NCI-H2081 (cell line): Measurements from ENCODE around the gene NDUFA13.

ENCODE experiments used
- DNase-seq, 2 experiments: peaks; one replicate each; lab custom pipeline; 2025; lab: John Stamatoyannopoulos, UW

The NDUFA13 gene

DNA sequence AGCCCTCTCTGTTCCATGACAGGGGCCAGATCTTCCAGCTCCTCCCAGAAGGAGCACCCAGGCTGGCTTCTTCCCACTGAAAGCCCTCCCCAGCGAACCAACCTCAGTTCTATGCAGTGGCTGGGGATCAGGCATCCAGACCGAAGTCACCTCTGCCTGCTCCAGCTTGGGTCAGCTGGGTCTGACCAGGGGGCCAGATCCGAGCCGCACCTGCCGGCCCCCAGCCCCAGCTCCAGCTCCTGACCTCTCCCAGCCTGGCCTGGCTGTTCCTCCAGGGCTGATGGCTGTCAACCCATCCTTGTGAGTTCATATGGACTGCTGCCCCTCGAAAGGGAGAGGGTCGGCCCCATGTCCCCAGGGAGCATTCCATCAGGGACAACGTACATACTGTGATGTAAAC lies 8.7 kb upstream of the NDUFA13 start:
- DNase-seq = no peak

DNA sequence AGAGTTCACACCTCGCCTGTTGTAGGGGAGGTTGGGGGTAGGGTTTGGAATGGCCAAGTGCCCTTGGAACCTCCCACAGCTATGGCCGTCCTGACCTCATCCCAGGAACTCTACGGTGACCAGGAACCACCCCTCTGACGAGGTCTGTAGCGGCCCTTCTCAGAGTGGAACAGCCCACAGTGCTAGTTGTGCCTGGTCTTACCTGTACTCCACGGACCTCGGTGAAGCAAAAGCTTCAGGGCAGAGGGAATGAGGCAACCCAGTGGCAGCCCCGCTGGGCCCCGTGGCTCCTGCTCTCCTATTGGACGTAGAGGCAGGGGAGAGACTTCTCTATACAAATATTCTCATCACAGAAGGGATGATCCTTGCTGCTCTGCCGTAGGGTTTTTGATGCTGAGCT lies 7.8 kb upstream of the NDUFA13 start:
- no peak for DNase-seq

- DNase-seq = no peak
Measured at GRCh38 chr19:19510432-19510831, 5.6 kb upstream of the NDUFA13 start.

DNA sequence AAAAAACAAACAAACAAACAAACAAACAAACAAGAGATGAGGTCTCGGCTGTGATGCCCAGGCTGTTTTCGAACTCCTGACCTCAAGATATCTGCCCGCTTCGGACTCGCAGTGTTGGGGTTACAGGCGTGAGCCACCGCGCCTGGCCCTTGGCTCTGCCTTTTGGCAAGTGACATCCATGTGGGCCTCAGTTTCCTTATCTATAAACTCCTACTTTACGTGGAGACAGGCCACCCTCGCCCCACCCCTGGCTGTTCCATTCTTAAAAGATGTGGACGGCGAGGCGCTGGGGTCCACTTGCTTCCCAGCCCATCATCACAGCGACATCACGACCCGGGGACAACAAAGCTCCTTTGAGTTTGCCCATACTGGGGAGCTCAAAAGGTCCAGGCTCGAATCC lies 2.3 kb upstream of the NDUFA13 start:
- no peak for DNase-seq

GRCh38 chr19:19514215-19514657 lies 1.8 kb upstream of the NDUFA13 start:
- DNase-seq = no peak

GRCh38 chr19:19514881-19515641 lies 964 bp upstream of the NDUFA13 start, which contains the start of gene TSSK6:
Gene TSSK6, minus strand, starts transcription at chr19:19515548. Its CDS starts 121 bp downstream, at chr19:19515427.
- DNase-seq = no peak

DNA sequence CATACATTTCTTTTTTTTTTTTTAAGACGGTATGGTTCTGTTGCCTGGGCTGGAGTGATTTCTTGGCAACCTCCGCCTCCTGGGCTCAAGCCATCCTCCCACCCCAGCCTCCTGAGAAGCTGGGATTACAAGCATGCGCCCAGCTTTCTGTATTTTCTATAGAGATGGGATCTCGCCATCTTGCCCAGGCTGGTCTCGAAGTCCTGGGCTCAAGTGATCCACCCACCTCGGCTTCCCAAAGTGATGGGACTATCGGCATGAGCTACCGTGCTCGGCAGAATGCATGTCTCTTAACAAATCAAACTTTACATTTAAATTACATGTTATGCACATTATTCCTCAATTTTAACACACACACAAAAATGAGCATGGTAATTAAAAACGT lies 1.2 kb downstream of the NDUFA13 start:
- DNase-seq = no peak

- no peak for DNase-seq
Measured at GRCh38 chr19:19520989-19521388, 5.0 kb downstream of the NDUFA13 start.

DNA sequence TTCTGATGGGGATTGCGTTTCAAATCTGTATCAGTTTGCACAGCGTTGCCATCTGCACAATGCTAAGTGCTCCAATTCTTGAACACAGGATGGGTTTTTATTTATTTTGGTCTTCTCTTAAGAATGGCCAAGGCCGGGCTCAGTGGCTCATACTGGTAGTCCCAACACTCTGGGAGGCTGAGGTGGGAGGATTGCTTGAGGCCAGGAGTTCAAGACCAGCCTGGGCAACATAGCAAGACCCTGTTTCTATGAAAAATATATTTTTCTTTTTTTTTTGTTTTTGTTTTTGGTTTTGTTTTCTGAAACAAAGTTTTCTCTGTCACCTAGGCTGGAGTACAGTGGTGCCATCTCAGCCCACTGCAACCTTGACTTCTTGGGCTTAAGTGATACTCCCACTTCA lies 7.2 kb downstream of the NDUFA13 start:
- no peak for DNase-seq

GRCh38 chr19:19524053-19524452 lies 8.0 kb downstream of the NDUFA13 start:
- no peak for DNase-seq

DNA sequence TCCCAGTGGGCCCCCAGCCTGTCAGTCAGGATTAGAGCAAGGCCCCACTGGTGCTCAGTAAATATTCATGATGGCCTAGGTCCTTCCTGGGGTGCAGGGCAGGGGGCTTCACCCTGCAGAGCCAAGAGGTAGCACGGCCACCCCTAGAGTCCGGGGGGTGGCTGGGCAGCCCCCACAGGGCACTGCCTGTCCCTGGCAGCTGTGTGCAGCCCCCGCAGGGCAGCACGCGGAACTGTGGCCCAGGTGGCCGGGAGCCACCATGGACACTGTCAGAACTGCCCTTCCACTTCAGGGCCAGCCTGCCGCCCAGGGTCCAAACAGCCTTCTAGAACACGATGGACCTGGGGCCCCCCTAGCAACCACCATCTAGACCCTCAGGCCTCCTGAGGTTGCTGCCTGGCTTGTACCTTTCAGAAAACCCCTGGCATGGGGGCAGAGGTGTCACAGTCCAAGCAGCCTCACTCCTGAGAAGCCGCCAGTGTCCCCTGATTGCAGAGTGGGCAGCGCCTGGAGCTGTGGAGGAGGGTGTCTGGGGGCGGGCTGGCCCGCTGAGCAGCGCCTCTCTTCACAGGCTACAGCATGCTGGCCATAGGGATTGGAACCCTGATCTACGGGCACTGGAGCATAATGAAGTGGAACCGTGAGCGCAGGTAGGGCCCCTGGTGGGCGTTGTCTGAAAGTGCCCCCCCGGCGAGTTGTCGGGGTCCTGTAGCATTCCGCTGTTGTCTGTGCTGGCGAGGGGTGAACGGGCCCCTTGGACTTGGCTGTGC lies 9.8 kb downstream of the NDUFA13 start:
- DNase-seq = no peak

DNA sequence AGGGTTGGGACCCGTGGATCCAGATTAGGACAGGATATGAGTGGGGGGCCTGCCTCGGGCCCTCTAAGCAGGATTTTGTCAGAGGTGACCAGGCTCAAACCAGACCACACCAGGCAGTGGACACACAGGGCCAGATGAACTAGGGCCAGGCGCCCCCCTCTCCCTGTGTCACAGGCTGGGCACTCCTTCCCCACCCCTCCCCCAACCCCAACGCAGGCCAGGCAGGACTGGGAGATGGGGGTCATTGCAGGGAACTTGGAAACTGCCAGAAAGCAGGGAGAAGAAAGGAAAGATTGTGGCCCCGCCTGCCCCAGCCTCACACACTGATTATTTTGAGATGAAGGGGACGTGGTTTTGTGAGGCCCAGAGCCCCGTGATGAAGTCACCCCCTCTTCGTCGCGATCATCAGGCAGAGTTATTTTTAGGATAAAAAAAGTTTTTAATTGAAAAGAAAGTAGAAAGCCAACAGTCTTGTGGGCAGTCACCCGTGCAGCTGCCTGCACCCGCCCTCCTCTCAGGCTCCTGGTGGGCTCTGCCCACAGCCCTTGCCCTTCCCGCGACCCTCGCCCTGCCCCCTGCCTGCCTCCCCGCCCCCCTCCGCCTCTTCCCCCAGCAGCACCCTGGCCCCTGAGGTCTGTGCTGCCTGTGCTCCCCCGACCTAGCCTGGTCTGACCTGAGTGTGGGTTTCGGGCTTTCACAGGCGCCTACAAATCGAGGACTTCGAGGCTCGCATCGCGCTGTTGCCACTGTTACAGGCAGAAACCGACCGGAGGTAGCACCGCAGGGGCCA lies 10.8 kb downstream of the NDUFA13 start:
- DNase-seq = no peak

DNA sequence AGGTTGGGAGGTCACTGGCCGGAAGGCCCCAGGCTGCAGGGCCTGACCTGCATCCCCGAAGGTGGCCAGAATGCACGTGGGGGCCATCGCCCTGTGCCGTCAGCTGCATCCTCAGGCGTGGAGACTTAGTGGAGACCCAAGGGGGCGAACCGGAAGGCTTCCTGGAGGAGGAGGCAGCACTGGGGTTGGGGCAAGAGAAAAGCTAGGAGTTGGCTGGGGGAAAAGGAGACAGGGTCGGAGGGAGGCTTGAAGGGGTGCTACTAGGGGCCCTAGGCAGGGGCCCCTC lies 11.3 kb downstream of the NDUFA13 start:
- DNase-seq = no peak

- no peak for DNase-seq
Measured at GRCh38 chr19:19527674-19528625, 11.9 kb downstream of the NDUFA13 start.

GRCh38 chr19:19528721-19529490 lies 12.9 kb downstream of the NDUFA13 start, which contains the start of gene YJEFN3:
Gene YJEFN3, plus strand, starts transcription at chr19:19528911. Its CDS starts 22 bp downstream, at chr19:19528933.
- DNase-seq = no peak

- no peak for DNase-seq
Measured at GRCh38 chr19:19529783-19530422, 13.9 kb downstream of the NDUFA13 start.

DNA sequence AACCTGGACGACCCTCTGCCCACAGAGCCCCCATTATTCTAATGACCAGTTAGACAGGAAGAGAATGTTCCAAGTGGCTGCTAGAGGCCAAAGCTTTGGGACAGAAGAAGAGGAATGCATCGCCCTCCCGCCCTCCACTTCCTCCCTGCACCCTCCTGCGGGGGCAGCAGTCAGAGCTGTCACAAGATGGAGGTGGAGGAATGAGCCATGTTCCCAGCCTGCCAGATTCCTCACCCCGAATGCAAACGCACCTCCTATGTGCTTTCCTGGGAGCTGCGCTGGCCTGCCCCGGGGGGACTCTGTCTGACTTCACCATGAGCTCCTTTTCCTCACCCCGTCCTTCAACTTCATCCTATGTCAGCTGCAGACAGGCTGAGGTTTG lies 14.4 kb downstream of the NDUFA13 start:
- DNase-seq = no peak

- no peak for DNase-seq
Measured at GRCh38 chr19:19530889-19531288, 14.9 kb downstream of the NDUFA13 start.

DNA sequence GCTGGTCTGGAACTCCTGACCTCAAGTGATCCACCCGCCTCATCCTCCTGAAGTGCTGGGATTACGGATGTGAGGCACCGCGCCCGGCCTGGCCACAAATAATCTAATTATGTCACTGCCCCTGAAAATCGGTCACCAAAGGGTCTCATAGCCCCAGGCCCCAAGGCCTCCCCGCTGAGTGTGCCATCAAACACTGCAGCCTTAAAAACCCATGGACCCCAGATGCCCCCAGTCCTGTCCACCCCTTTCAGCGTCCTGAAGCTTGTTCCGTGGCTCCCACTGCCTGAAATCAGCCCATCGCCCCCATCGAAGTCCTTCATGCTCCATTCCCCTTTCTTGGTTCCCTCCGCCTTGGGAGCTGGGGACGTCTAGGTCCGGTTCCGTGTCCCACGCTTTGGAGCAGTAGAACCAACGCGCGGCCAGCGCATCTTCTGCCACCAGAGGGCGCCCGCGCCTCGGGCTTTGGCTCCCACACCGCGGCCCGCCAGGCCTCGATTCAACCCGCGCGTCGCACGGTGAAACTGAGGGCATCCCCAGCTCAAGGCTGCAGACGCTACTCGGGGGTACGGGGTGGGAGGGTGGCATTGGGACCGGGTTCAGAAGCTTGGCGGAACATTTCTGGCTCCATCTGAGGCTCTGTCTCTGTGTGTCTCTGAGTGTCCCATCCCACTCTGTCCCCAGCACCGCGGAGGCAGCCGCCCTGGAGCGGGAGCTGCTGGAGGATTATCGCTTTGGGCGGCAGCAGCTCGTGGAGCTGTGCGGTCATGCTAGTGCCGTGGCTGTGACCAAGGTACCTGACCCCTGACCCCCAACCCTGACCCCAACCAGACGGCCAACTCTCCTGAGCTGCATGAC lies 16.2 kb downstream of the NDUFA13 start:
- DNase-seq = peak; percentile 59 to 60
